M059J (cell line): ENCODE data around the gene ZFP57. TPM values are rescaled to one million over a fixed set of nuclear protein-coding genes. Genes with fewer than 3 reads are reported as not detected.
"Not testable (repeated sequence)": the region's sequence is repeated elsewhere in the genome, so short reads cannot be mapped to it uniquely, and the experiment has no call there.

Experiments used
- DNase-seq: peaks from one replicate; pipeline ENCODE4 v3.0.0-alpha.2; 2012; ENCODE audit warnings: low read depth
- total RNA-seq: library from RNA; depleted of rRNA; stranded (reverse); fragments of >200 nt; shearing (Covaris generic); gene quantifications from 2 replicates; pipeline ENCODE4 v1.2.3, GENCODE V29; 2014

Gene ZFP57
- total RNA-seq, 1 experiment from 2014 or later = 0.05 TPM

DNA sequence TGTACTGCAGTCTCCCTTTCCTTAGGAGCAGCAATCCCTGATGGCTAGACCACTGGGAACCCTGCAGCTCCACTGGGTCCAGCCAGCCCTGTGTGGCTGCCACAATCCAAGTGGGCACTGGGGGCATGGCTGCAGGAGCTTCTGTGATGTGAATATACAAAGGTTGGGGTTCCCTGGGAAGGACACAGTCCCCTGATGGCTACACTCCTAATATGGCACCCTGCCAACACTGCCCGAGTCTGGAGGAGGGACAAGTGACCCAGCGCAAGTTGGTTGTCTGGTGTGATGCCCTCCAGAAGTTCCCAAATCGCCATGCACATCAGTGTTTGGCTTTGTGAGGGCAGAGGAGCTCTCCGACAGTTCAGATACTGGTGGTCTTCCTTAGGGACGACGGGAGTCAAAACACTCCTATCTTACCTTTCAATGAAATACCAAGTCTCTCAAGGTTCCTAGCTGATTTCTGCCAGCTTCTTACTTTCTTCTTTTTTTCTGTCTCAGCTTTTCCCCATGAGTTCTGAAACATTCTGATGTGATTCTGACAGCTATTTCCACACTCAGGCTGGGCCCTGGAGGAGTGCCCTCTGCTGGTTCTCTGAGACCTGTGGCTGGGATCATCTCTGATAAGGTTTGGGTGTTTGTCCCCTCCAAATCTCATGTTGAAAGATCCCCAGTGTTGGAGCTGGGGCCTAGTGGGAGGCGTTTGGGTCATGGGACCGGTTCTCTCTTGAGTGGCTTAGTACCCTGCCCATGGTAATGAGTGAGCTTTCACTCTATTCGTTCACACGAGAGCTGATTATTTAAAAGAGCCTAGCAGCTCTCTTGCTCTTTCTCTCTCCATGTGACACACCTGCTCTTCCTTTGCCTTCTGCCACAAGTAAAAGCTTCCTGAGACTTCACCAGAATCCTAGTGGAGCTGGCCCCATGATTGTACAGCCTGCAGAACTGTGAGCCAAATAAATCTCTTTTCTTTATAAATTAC, 15.5 kb upstream of the ZFP57 start:
- DNase-seq = peak; percentile 48

DNA sequence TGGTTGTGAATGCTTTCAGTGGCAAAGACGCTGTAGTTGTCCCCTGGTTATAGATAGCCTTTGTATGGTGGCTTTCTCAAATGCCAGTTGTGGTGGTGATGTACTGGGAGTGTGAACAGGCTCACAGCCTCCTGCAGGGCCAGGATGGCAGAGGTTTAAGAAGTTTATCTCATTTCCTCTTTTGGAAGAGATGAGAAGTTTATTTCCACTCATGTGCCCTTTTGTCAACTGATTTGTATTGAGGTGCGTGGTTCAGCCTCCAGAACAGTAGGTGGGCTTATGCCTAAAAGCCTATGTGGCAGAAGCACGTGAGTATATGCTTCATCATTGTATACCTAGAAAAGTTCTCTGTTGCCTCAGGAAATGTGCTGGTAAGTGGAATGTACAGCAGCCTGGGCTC, 13.7 kb upstream of the ZFP57 start:
- DNase-seq = no peak

DNA sequence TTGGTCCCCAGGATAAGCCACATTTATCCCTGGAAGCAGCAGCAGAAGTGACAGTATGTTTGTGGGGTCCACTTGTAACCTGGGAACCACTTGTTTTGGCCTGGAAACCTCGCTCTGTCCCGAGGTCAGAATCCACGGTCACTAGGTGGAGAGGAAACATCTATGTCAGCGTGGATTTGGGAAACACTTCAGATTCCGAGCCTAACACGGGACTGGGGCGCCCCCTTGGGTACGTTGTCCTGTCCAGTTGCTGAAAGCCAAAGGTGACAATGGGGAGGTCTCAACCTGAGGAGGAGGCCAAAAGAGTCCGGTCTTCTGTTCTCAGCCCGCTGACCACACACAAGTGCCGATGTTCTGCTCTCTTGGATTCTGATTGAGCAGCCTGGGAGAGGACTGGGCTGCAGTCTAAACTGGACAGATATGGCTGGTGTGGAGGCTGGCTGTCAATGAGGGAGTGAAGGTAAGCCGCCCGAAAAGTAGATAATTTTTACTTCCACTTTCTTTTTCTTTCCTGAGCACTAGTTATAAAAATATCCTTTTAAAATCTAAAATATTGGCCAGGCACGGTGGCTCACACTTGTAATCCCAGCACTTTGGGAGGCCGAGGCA, 4.9 kb upstream of the ZFP57 start:
- DNase-seq = peak; percentile 44

DNA sequence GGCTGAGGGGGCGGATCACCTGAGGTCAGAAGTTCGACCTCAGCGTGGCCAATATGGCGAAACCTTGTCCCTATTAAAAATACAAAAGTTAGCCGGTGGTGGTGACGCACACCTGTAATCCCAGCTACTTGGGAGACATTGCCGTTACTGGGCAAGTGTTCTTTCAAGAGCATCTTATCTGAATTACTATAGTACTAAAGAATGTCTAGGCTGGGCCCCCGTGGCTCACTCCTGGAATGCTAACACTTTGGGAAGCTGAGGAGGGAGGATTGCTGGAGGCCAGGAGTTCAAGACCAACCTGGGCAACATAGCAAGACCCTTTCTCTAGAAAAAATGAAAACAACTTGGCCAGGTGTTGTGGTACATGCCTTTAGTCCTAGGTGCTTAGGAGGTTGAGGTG, 859 bp upstream of the ZFP57 start:
- no peak for DNase-seq

DNA sequence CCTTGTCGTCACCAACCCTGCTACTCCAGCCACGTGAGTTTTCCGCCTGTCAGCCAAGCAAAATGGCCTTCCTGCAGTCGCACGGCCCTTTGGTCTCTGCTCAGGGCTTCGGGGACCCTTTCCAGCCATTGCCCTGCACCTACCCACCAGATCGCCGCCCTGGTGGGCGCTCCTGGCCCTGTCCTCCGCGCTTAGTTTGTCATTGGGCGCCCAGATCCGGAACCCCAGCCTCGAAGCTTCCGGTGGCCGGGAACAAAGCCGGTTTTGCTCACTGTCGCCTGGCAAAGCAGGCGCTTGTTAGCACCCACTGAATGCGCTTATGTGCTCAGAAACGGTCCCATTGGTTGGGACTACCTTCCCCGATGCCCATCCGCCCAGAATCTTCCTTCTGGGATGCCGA, 536 bp downstream of the ZFP57 start:
- DNase-seq = no peak

DNA sequence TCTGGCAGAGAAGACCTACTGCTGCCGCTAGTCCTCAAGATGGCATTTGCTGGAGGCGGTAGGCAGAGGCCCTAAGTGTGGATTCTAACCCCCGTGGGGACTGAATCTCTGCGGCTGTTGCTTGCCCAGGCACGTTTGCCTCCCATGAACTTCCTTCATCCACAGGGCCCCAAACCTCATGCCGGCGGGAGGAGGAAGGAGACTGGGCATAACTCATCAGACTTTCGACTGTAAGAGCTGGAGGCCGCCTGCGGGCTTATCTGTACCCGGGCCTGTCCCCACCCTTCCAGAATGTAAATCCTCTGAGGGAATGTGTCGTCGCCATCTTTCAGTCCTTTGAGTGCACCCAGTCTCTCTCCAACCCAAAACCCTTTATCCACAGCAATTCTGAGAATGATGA, 990 bp downstream of the ZFP57 start:
- DNase-seq = no peak

DNA sequence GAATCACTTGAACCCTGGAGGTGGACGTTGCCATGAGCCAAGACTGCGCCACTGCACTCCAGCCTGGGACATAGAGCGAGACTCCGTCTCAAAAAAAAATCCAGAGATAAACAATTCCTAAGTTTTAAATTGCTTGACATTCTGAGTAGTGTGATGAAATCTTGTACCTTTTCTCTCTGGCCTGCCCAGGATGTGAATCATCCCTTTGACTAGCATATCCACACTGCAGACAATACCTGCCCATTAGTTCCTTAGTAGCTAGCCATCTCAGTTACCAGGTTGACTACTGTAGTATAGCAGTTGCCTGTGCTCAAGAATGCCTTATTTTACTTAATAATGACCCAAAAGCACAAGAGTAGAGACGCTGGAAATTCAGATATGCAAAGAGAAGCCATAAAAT, 2.8 kb downstream of the ZFP57 start:
- peak; percentile 67 for DNase-seq

DNA sequence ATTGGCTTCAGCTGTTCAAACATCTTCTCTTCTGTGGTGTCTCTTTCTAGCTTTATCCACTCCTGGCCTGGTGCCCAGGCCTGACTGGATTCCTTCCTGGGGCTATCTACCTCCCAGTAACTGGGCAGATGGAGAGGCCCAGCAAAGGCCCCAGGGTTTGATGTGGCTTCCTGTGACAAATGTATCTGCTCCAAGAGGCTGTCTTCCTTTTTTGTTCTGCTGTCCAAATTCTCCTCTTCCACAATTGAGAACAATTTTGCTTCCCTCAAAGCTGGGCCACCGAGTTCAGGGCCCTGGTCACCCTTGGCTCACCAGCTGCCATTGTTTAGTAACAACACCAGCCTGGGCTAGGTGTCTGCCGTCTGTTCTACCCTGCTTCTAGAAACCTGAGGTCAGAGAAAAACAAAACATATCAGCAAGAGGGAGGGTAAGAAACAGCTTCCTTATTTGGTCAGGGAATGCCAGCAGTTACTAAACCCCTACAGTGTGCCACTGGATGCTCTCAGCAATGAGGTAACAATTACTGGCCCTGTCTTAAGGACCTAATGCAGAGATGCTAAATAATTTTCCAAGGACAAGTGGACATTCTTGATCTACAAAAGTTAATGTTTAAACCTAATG, 3.9 kb downstream of the ZFP57 start:
- DNase-seq = peak; percentile 89

DNA sequence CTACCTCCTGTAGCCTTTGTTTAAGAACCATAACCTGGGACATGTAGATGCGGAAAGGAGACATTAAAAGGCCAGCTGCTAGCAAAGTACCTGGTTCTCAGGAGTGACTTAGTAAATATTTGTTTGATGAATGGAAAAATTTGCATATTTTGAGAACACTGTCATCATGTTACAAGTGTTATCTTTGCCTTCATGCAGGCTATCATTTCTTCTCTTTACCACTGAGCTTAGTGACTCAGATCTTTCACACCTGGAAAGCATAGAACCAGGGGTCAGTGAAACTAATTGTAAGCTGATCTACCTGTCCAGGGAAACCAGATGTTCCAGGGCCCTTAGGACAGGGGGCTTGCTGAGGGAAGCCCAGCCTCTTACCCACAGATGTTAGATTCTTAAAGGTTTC, 5.4 kb downstream of the ZFP57 start:
- DNase-seq = no peak

DNA sequence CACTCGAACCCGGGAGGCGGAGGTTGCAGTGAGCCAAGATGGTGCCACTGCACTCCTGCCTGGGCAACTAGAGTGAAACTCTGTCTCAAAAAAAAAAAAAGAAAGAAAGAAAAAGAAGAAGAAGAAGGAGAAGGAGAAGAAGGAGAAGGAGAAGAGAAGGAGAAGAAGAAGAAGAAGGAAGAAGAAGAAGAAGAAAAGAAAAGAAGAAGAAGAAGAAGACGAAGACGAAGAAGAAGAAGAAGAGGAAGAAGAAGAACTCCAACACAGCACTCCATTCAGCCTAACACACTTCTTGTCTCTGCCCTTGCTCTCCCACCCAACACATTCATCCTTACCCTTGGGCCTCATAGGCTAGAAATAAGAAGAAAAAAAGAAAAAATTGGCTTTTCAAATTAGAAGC, 6.9 kb downstream of the ZFP57 start:
- DNase-seq = no peak

DNA sequence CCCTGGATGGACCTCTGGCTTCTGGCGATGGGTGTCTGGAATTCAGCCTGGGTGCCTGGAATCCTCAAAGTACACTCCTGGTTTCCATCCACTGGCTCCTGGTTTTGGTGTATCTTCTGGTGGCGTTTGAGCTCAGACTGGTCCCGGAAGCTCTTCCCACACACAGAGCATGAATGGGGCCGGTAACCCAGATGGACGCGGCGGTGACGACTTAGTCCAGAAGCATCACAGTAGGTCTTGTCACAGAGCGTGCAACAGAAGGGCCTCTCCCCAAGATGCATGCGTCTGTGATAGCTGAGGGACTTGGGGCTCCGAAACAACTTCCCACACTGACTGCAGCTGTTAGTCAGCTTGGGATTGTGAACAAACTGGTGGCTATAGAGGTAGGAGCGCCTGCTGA, 7.8 kb downstream of the ZFP57 start:
- DNase-seq = no peak

DNA sequence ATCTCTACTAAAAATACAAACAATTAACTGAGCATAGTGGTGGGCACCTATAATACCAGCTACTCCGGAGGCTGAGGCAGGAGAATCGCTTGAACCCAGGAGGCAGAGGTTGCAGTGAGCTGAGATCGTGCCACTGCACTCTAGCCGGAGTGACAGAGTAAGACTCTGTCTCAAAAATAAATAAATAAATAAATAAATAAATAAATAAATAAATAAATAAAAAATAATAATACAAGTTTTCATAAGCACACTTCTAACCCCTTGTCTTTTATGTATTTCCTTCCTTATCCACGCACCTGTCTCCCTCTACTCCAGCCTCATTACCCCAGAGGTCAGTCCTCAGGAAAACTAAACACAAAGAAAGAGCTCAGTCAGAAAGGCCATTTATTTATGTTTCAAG, 8.8 kb downstream of the ZFP57 start:
- DNase-seq = not testable (repeated sequence)

DNA sequence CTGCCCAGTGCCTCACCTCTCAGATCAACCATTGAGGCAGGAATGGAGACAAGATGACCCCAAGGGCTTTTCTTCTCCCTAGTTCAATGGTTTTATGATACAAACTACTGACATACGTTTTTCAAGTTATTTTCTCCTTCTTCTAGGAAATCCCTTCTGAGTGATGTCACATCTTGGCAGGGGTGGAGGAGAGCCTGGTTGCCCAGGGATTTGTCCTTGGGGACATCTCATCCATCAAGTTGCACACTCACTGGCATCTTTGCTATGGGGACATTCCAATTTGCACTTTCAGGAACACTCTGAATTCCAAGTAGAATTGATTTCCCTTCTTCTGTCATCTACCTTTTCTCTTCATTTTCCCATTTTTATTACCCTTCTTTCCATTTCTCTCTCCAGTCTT, 9.9 kb downstream of the ZFP57 start:
- DNase-seq = no peak

DNA sequence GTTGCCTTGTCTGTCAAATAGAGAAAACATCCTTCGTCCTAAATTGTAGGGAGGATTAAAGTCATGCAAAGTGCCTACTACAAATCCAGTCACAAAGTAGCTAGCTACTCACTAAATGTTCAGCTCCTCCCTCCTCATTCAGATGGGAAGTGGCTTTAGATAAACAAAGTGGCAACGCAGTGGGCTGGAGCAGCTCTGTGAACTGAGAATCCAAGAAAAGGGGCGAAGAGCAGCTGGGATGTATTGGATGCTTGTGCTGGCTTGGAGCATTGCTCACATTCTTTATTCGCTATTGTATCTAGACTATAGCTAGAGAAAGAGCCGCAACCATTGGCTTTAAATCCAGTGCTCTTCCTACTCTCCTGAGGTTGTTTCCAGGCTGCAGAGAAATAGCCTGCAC, 13.8 kb downstream of the ZFP57 start:
- no peak for DNase-seq

DNA sequence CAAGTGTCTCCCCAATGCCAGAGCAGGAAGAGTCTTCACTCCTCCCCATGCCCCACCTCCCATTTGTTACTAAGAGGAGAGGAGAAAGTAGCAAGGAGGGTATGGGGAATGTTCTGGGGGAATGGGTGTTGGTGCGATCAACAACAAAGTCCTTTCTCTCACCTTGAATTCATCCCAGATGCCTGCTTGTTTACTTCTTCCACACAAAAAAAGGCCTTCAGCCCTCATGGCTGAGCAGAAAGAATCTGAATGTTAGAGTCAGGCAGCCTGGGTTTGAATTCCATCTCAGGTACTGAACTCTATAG, 14.2 kb downstream of the ZFP57 start:
- DNase-seq = no peak

DNA sequence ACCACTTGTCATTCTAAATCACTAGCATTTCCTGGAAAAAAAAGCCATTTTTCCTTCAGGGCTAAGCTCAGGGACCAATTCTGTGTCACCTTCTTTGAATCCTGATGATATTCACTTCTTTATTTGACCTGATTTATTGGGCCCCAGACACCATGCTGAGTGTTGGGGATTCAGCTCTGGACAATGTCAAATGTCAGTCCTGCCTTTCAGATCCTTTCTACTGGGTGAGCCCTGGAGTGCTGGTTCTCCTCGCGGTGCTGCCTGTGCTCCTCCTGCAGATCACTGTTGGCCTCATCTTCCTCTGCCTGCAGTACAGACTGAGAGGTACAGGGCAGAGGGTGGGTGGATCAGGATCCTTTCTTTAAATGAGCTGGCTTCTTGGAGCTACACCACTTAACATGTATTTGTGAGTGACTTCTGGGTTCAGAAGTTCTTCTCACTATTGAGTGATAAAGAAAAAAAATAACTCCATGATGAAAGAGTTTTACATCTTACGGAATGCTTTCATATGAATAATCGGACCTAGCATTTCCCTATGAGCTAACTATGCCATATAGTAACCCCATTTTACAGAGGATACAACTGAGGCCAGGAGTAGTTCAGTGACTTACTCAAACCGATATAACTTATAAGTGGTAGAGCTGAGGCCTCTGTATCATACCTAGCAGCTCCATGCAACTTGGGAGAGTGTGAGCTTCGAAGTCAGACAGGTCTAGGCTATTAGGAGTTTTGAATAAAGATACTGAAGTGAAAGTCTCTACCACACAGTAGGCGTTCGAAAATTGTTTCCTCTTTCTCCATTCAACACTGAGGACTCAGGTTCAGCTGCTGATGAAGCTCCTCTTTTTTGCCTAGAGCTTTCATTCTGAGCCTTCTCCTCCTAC, 14.8 kb downstream of the ZFP57 start:
- no peak for DNase-seq

DNA sequence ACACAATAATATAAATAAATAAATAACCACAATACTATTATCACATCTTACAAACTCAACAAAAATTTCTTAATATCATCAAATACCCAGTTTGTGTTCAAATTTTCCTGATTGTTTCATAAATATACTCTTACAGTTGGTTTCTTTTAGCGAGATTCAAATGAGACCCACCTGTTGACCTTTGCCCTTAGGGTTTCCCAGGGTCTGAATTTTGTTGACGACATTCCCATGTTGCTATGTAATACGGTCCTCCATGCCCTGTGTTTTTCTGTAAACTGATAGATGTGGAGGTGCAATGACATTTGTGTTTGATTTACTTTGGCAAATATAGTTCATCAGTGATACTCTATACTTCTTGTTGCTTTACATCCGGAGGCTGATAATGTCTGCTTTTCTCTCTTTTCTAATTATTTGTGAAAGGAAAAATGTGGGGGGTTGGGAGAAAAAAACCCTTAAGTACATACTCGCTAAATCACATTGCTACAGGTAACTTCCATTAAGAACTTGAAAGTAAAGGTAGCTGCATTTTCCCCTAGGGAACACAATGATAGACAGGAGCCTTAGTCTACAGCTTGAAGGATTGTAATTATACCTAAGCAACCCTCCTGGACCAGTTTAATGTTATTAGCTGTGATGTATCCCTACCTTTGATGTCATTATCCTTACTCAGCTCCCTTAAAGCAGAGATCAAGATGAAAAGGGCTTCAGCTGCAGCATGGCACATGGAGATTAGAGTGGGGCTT, 17.5 kb downstream of the ZFP57 start:
- no peak for DNase-seq

DNA sequence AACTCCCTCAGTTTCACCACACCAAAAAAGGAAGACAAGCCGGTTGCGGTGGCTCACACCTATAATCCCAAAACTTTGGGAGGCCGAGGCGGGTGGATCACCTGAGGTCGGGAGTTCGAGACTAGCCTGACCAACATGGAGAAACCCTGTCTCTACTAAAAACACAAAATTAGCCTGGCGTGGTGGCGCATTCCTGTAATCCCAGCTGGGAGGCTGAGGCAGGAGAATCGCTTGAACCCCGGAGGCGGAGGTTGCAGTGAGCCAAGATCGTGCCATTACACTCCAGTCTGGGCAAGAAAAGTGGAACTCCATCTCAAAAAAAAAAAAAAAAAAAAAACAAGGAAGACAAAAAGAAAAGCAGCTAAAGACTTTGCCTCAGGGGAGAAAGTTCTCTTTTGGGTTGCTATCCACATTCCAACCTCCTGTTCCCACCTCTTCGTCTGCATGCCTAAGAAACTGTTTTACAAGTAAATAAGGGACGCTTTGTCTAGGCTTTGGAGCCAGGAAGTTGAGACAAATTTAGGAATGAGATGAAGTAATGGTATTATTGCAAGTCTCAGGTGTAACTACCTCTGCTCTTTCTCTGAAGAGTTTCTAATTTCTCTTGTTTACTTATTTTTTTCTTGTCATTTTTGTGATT, 19.3 kb downstream of the ZFP57 start:
- DNase-seq = peak; percentile 84

DNA sequence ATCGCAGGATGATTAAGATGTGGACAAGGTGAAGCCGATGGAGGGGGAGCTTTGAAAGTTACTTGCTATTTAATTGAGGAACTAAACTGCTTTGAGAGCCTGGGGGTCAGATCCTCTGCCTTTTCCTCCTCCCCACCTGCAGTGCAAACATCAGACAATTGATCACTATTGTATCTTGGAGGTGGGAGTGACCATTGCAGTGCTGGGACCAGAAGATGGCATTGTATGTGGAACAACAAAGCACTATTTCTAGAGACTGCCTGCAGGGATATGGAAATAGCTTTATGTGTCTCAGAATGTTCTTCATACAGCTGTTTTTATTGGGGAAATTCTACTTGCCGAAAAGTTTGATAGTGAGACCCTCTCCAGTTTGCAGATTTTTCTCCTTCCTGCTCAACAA, 19.9 kb downstream of the ZFP57 start:
- no peak for DNase-seq

DNA sequence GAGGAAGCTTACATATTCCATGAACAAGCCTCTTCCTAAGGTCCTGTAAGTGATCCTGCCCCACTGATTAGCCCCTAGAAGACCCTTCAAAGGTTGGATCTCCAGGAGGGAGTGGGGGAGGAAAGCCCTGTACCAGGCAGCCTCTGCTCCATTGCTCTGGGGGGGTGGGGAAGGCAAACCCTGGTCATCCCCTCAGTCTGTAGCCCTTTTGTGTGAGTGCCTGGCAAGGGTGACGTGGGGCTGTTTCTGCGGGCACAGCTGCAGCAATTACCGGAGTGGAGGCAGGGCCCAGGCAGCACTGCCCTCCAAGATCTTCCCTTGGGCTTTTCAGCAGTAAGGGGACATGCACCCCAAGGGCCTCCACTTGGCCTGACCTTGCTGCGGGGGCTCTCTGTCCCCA, 24.2 kb downstream of the ZFP57 start, which contains the start of gene MOG:
Gene MOG, plus strand, starts transcription at position 295 of the 400 bp plus-strand sequence. CDS start 118 bp downstream, outside the sequence.
- no peak for DNase-seq

DNA sequence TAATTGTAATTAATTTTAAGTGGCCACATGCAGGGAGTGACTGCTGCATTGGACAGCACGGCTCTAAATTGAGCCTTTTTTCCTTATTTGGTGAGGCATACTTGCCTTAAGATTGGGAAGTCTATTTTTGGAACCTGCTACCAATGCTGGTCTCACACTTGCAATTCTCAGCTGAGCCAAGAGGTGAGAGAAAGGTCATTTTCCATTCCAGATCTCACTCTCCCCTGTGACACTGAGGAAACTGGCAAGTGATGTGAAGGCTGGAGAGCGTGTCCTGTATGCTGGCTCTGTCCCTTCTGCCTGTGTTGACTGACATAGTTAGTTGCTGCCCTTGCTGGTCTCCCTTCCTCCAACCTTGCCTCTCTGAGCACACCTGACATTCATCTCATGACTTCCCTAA, 24.8 kb downstream of the ZFP57 start:
- DNase-seq = no peak
